A673 (cell line): ENCODE results near the gene FIBP.

Source experiments
- EZH2 ChIP-seq: fragments of 200-600 bp; sonication (generic); IDR thresholded peaks from 2 replicates; pipeline ENCODE4 v1.6.1; 2017; ENCODE audit warnings: borderline replicate concordance, low read depth, mild to moderate bottlenecking, mixed read lengths, antibody characterized with exemption, low read length; ENCODE audit not compliant: poor library complexity, severe bottlenecking
- TF ChIP-seq, protein P1 (sequence below): fragments of 300-800, 200-600 bp; sonication (generic); conservative IDR thresholded peaks from 2 replicates; pipeline ENCODE4 v1.5.1; 2017; ENCODE audit warnings: low read depth, mild to moderate bottlenecking, antibody characterized with exemption, low read length, moderate library complexity, mixed read lengths

DNA sequence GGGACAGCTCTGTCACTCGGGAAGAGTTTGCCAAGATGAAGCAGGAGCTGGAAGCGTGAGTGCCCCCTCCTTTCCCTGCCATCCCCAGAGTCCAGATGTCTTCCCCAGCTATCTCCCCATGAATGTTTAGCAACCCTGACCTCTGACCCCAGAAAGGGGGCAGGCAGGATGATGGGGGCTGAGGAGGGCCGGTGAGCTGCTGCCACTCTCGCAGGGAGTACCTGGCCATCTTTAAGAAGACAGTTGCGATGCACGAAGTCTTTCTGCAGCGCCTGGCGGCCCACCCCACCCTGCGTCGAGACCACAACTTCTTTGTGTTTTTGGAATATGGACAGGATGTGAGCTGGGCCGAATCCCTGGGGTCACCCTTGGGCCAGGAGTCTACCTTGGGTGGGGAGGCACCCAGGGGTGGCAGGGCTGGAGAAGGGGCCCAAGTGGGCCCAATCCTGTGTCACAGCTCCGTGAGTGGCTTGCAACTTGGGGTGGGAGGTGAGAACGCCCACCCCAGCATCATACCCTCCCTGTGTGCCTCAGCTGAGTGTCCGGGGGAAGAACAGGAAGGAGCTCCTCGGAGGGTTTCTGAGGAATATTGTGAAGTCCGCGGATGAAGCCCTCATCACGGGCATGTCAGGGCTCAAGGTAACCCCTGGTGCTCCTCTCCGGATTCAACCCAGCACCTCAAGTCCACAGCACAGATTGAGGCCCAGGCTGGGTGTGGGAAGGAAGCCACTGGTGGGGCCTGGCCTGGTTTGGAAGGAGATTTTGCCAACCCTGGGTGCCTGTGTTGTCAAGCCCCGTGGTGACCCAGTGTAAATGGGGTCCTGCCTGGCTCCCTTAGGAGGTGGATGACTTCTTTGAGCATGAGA is 37.8 kb downstream of the FIBP start:
- TF ChIP-seq, protein P1, sequence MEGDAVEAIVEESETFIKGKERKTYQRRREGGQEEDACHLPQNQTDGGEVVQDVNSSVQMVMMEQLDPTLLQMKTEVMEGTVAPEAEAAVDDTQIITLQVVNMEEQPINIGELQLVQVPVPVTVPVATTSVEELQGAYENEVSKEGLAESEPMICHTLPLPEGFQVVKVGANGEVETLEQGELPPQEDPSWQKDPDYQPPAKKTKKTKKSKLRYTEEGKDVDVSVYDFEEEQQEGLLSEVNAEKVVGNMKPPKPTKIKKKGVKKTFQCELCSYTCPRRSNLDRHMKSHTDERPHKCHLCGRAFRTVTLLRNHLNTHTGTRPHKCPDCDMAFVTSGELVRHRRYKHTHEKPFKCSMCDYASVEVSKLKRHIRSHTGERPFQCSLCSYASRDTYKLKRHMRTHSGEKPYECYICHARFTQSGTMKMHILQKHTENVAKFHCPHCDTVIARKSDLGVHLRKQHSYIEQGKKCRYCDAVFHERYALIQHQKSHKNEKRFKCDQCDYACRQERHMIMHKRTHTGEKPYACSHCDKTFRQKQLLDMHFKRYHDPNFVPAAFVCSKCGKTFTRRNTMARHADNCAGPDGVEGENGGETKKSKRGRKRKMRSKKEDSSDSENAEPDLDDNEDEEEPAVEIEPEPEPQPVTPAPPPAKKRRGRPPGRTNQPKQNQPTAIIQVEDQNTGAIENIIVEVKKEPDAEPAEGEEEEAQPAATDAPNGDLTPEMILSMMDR, result no peak
- no peak for TF ChIP-seq EZH2
